ENCODE data around the gene KRT33A. TPM values are rescaled to one million over a fixed set of nuclear protein-coding genes. Genes with fewer than 3 reads are reported as not detected.
A peak's percentile ranks its signal among the peaks of the same experiment; 100 is the strongest.
"Not testable (repeated sequence)": the region's sequence is repeated elsewhere in the genome, so short reads cannot be mapped to it uniquely, and the experiment has no call there.

The KRT33A gene
- total RNA-seq, result 0.13 TPM in 1 of 2 replicates, not detected in the other

DNA sequence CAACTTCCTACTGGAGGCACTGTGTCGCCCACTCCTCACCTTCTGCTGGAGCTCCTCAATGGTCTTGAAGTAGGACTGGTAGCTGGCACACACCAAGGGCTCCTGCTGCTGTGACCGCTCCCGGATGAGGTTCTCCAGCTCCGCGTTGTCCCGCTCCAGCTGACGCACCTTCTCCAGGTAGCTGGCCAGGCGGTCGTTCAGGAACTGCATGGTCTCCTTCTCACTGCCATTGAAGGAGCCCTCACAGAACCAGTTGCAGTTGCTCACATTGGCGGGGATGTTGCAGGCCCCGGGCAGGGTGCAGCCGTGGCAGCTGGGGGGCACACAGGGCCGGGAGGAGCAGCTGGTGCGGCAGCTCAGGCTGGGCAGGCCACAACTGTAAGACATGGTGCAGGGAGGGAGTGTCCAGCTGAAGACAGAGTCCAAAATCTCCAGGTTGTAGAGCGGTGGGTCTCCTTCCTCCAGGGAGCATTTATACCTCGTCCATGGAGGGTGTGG lies at the start of gene KRT33A:
Gene KRT33A (minus strand): TSS at position 448 of the 498 bp plus-strand sequence. CDS start 61 bp downstream, at position 387.
- DNase-seq (ENCODE audit: low read depth), result not testable (repeated sequence)

GRCh38 chr17:41396996-41397660 lies 46.5 kb upstream of the KRT33A start, which contains the start of gene KRT31:
Gene KRT31 (minus strand): TSS chr17:41397608. CDS start chr17:41397539, 69 bp downstream.
- DNase-seq (ENCODE audit: low read depth) (no peak), FAIRE-seq (no peak)
- H3K4me3 ChIP-seq (ENCODE audit: low read depth, low read length), result no peak within 1 kb of the TSS
- H3K27me3 ChIP-seq (ENCODE audit: control insufficient read depth, insufficient read depth, low read length), result no peaks in the 10 kb centered on the region
- TF ChIP-seq, protein P1, sequence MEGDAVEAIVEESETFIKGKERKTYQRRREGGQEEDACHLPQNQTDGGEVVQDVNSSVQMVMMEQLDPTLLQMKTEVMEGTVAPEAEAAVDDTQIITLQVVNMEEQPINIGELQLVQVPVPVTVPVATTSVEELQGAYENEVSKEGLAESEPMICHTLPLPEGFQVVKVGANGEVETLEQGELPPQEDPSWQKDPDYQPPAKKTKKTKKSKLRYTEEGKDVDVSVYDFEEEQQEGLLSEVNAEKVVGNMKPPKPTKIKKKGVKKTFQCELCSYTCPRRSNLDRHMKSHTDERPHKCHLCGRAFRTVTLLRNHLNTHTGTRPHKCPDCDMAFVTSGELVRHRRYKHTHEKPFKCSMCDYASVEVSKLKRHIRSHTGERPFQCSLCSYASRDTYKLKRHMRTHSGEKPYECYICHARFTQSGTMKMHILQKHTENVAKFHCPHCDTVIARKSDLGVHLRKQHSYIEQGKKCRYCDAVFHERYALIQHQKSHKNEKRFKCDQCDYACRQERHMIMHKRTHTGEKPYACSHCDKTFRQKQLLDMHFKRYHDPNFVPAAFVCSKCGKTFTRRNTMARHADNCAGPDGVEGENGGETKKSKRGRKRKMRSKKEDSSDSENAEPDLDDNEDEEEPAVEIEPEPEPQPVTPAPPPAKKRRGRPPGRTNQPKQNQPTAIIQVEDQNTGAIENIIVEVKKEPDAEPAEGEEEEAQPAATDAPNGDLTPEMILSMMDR (IDR thresholded peaks at IDR 0.05; ENCODE audit: insufficient read depth, low read length, severe bottlenecking), result no peak
- H3K36me3 ChIP-seq (ENCODE audit: control insufficient read depth, insufficient read depth, low read length), result no peaks in the 10 kb centered on the region

More for the DNA sequence above, at the start of gene KRT33A:
- H3K4me3 ChIP-seq (ENCODE audit: low read depth, low read length); H3K27me3 ChIP-seq (ENCODE audit: control insufficient read depth, insufficient read depth, low read length); H3K36me3 ChIP-seq (ENCODE audit: control insufficient read depth, insufficient read depth, low read length); FAIRE-seq: not testable (repeated sequence)

- H3K4me3 ChIP-seq (ENCODE audit: low read depth, low read length), result no peak overlapping the region
- FAIRE-seq, result no peak
- no peaks in the 10 kb centered on the region for H3K36me3 ChIP-seq (ENCODE audit: control insufficient read depth, insufficient read depth, low read length)
- TF ChIP-seq, protein P1 (IDR thresholded peaks at IDR 0.05; ENCODE audit: insufficient read depth, low read length, severe bottlenecking), result no peak
- no peak for DNase-seq (ENCODE audit: low read depth)
- H3K27me3 ChIP-seq (ENCODE audit: control insufficient read depth, insufficient read depth, low read length), result no peaks in the 10 kb centered on the region
These were observed 45.7 kb upstream of the KRT33A start for GRCh38 chr17:41396340-41396739.

GRCh38 chr17:41395611-41396010 lies 45.0 kb upstream of the KRT33A start:
- Histone ChIP-seq H3K36me3 (ENCODE audit: control insufficient read depth, insufficient read depth, low read length) (no peaks in the 10 kb centered on the region), H3K4me3 (ENCODE audit: low read depth, low read length) (no peak overlapping the region), H3K27me3 (ENCODE audit: control insufficient read depth, insufficient read depth, low read length) (no peaks in the 10 kb centered on the region)
- DNase-seq (ENCODE audit: low read depth), result no peak
- FAIRE-seq, result no peak
- TF ChIP-seq, protein P1 (IDR thresholded peaks at IDR 0.05; ENCODE audit: insufficient read depth, low read length, severe bottlenecking), result no peak

GRCh38 chr17:41395044-41395443 lies 44.4 kb upstream of the KRT33A start:
- not testable (repeated sequence) for H3K4me3 ChIP-seq (ENCODE audit: low read depth, low read length); H3K27me3 ChIP-seq (ENCODE audit: control insufficient read depth, insufficient read depth, low read length); H3K36me3 ChIP-seq (ENCODE audit: control insufficient read depth, insufficient read depth, low read length); FAIRE-seq; DNase-seq (ENCODE audit: low read depth)

GRCh38 chr17:41394254-41394996 lies 43.8 kb upstream of the KRT33A start:
- TF ChIP-seq, protein P1 (IDR thresholded peaks at IDR 0.05; ENCODE audit: insufficient read depth, low read length, severe bottlenecking), result no peak
- FAIRE-seq (peak; percentile 99), DNase-seq (ENCODE audit: low read depth) (peak; percentile 99)
- H3K4me3 ChIP-seq (ENCODE audit: low read depth, low read length), result no peak overlapping the region
- no peaks in the 10 kb centered on the region for H3K36me3 ChIP-seq (ENCODE audit: control insufficient read depth, insufficient read depth, low read length)
- no peaks in the 10 kb centered on the region for H3K27me3 ChIP-seq (ENCODE audit: control insufficient read depth, insufficient read depth, low read length)

All from bronchial epithelial cell (primary cell).